Activated B cell treated with CpG ODN at 0.5 μM for 24 hours (primary cell): Measurements from ENCODE around the gene B3GNT8. TPM values are rescaled to one million over a fixed set of nuclear protein-coding genes. Genes with fewer than 3 reads are reported as not detected.

Experiments used
- ATAC-seq: fragments of 200-7000 bp; cut with Tn5 transposase; one replicate; pipeline ENCODE4 v1.10.0; 2021; ENCODE audit warnings: low read depth, mild to moderate bottlenecking, moderate library complexity
- CTCF ChIA-PET: fragments of 350-600 bp; sonication (Branson Sonifier 250); formaldehyde crosslinking; loops from one replicate; lab custom pipeline; 2021; ENCODE audit warnings: antibody characterized with exemption; lab: Charles Lee
- POLR2A ChIA-PET: fragments of 350-600 bp; sonication (Branson Sonifier 250); formaldehyde crosslinking; loops from one replicate; lab custom pipeline; 2021; ENCODE audit warnings: antibody characterized with exemption; lab: Charles Lee
- DNase-seq: peaks from one replicate; pipeline ENCODE4 v3.0.0; 2022
- H3K27ac Mint-ChIP-seq: one replicate; pipeline ENCODE4 v1.8.0; 2020; ENCODE audit warnings: mixed read lengths
- H3K27me3 Mint-ChIP-seq: one replicate; pipeline ENCODE4 v1.8.0; 2021; ENCODE audit warnings: mixed read lengths
- H3K36me3 Mint-ChIP-seq: one replicate; pipeline ENCODE4 v1.8.0; 2021; ENCODE audit warnings: low read depth, mixed read lengths
- H3K4me1 Mint-ChIP-seq: one replicate; pipeline ENCODE4 v1.8.0; 2021; ENCODE audit warnings: mixed read lengths
- H3K4me3 Mint-ChIP-seq: one replicate; pipeline ENCODE4 v1.8.0; 2020; ENCODE audit warnings: mild to moderate bottlenecking, mixed read lengths
- H3K9me3 Mint-ChIP-seq: one replicate; pipeline ENCODE4 v1.8.0; 2020; ENCODE audit warnings: mixed read lengths
- intact Hi-C: fragments of 100-400 bp; cut with micrococcal nuclease; formaldehyde crosslinking; loops from one replicate; pipeline ENCODE4 v1.15.1; 2024
- total RNA-seq: library from RNA; stranded (reverse); gene quantifications from 2 replicates; pipeline ENCODE4 v1.2.3, GENCODE V29; 2022
- TF ChIP-seq, protein P1 (sequence below): fragments of 200-600 bp; IDR thresholded peaks from one replicate; pipeline ENCODE4 v1.8.0; 2022; ENCODE audit warnings: antibody characterized with exemption, mild to moderate bottlenecking

The B3GNT8 gene
- total RNA-seq, 1 donor from 2014 or later = 0.24 TPM

DNA sequence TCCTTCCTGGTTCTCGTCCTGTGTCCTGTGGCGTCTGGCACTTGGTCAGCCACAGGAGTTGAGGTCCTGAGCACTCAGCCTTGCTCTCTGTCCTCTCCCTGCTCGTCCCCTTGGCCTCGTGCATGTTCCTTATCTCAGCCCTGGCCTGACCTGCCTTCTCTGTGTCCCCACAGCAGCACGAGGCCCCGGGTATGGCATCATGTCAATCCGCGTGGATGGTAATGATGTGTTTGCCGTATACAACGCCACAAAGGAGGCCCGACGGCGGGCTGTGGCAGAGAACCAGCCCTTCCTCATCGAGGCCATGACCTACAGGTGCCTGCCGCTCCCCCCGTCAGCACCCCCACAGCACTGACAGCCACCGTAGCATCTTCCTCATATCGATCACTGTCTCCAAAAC lies 4.7 kb downstream of the B3GNT8 start:
- no peak for ATAC-seq
- TF ChIP-seq, protein P1, sequence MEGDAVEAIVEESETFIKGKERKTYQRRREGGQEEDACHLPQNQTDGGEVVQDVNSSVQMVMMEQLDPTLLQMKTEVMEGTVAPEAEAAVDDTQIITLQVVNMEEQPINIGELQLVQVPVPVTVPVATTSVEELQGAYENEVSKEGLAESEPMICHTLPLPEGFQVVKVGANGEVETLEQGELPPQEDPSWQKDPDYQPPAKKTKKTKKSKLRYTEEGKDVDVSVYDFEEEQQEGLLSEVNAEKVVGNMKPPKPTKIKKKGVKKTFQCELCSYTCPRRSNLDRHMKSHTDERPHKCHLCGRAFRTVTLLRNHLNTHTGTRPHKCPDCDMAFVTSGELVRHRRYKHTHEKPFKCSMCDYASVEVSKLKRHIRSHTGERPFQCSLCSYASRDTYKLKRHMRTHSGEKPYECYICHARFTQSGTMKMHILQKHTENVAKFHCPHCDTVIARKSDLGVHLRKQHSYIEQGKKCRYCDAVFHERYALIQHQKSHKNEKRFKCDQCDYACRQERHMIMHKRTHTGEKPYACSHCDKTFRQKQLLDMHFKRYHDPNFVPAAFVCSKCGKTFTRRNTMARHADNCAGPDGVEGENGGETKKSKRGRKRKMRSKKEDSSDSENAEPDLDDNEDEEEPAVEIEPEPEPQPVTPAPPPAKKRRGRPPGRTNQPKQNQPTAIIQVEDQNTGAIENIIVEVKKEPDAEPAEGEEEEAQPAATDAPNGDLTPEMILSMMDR = no peak
- no peak for DNase-seq
- Mint-ChIP-seq H3K4me1 (peaks cover 6% of the 10 kb centered on the region), H3K9me3 (no peaks in the 10 kb centered on the region), H3K27ac (no peak overlapping the region), H3K36me3 (peaks cover 67% of the 10 kb centered on the region), H3K4me3 (no peak overlapping the region), H3K27me3 (no peaks in the 10 kb centered on the region)
- CTCF ChIA-PET = no interaction called here
- POLR2A ChIA-PET = interaction anchor here (0.7 kb wide), 1 partner anchor 331 kb away, joined by 4 read pairs; no protein-coding TSS in a partner anchor
- intact Hi-C loops = no loop called here

DNA sequence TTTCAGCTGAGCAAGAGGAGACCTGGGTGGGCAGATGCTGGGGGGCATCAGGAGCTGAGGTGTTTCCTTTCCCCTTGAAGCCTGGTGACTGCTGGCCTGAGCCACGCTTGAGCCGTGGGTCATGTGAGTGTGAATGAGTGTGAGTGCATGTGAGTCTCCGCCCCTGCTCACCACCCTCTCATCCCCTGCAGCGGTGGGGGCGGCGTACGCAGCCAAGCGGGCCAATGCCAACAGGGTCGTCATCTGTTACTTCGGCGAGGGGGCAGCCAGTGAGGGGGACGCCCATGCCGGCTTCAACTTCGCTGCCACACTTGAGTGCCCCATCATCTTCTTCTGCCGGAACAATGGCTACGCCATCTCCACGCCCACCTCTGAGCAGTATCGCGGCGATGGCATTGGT lies 5.2 kb downstream of the B3GNT8 start:
- CTCF ChIA-PET = no interaction called here
- no peak for ATAC-seq
- Mint-ChIP-seq H3K4me1 (peaks cover 3% of the 10 kb centered on the region), H3K9me3 (no peaks in the 10 kb centered on the region), H3K4me3 (no peak overlapping the region), H3K27me3 (no peaks in the 10 kb centered on the region), H3K36me3 (peaks cover 71% of the 10 kb centered on the region), H3K27ac (no peak overlapping the region)
- TF ChIP-seq, protein P1 = no peak
- DNase-seq = no peak
- intact Hi-C loops = no loop called here
- POLR2A ChIA-PET = no interaction called here

DNA sequence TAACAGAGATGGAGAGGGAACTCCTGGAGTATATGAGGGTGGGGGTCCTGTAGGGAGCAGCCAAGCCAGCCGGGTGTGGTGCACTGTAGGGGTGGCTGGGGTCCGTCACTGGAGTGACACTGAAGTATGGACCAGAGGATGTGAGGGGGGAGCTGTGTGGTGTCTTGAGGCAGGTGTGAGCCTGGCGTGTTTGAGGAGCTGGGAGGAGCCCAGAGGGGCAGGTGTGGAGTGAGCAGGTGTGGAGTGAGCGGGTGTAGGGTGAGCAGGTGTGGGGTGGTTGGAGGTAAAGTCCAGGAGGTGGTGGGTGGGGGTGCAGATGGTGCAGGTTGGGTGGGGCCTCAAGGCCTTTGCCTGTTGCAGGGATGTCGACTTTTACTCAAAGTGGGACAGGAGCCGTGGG lies 5.9 kb downstream of the B3GNT8 start:
- Mint-ChIP-seq H3K27me3 (no peaks in the 10 kb centered on the region), H3K9me3 (no peaks in the 10 kb centered on the region), H3K4me3 (no peak overlapping the region), H3K4me1 (no peaks in the 10 kb centered on the region), H3K36me3 (peaks cover 74% of the 10 kb centered on the region), H3K27ac (no peak overlapping the region)
- ChIA-PET POLR2A (no interaction called here), CTCF (no interaction called here)
- DNase-seq (no peak), ATAC-seq (no peak)
- TF ChIP-seq, protein P1 = no peak
- intact Hi-C loops = no loop called here

DNA sequence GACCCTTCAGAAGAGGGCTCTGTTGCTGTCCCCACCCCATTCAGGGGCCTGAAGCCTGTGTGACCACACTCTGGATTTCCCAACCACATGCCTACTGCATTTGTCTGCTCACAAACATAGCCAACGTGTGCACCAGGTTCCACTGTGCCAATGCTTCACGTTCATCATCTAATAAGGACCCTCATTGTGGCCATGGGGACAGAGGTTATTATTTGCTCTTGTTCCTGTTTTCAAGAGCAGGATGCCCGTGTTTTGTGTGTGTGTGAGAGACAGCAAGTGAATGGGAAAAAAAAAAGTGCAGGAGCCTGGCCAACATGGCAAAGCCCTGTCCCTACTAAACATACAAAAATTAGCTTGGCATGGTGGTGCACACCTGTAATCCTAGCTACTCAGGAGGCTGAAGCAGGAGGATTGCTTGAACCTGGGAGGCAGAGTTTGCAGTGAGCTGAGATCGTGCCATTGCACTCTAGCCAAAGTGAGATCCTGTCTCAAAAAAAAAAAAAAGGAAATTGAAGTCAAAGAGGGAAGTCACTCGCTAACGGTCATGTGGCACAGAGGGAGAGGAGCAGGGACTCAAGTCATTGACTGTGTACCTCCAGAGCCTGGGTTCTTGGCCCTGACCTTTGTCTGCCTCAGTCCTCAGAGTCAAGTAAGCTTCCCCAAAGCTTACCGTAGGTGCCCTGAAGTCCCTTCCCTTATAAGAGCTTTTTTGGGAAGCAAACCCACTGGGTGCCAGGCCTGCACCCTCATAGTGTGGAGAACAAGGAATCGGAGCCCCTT lies 6.9 kb downstream of the B3GNT8 start:
- Mint-ChIP-seq H3K9me3 (no peaks in the 10 kb centered on the region), H3K4me3 (no peak overlapping the region), H3K27me3 (no peaks in the 10 kb centered on the region), H3K27ac (no peak overlapping the region), H3K36me3 (peaks cover 78% of the 10 kb centered on the region), H3K4me1 (no peaks in the 10 kb centered on the region)
- ChIA-PET CTCF (interaction anchor here (0.5 kb wide), 1 partner anchor 151 kb away, joined by 3 read pairs; no protein-coding TSS in a partner anchor), POLR2A (interaction anchor here (0.6 kb wide), 1 partner anchor 59 kb away, joined by 5 read pairs; no protein-coding TSS in a partner anchor)
- TF ChIP-seq, protein P1 = no peak
- intact Hi-C loops = no loop called here
- DNase-seq (no peak), ATAC-seq (no peak)

DNA sequence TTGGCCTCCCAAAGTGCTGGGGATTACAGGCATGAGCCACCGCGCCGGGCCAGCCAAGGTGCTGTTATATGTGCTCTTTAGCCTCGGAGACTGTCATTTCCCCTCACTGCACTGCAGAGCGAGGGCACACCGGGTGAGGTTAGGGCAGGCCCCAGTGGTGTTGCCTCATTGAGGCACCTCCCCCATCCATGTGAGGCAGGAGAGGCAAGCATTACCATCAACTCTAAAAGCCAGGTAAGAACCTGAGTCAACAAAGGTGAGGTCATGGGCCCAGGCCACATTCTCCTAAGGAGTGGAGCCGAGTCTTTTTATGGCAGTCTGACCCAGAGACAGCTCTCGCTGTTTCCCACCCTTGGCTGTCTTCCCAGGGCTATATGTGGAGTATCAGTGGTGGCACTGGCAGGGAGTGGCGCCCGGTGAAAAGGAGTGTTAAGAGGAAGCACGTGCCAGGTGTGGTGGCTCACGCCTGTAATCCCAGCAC lies 10.9 kb downstream of the B3GNT8 start:
- TF ChIP-seq, protein P1 = no peak
- Mint-ChIP-seq H3K4me3 (no peak overlapping the region), H3K9me3 (no peaks in the 10 kb centered on the region), H3K4me1 (no peaks in the 10 kb centered on the region), H3K27ac (no peak overlapping the region), H3K36me3 (peaks cover 75% of the 10 kb centered on the region), H3K27me3 (no peaks in the 10 kb centered on the region)
- ChIA-PET CTCF (no interaction called here), POLR2A (interaction anchor here (0.6 kb wide), 1 partner anchor 407 kb away, joined by 4 read pairs; no protein-coding TSS in a partner anchor)
- ATAC-seq (no peak), DNase-seq (no peak)
- intact Hi-C loops = no loop called here
